A673 (cell line): ENCODE data around the gene PLSCR1.

Experiments
- EZH2 ChIP-seq: fragments of 200-600 bp; sonication (generic); IDR thresholded peaks from 2 replicates; pipeline ENCODE4 v1.6.1; 2017; ENCODE audit warnings: borderline replicate concordance, low read depth, mild to moderate bottlenecking, mixed read lengths, antibody characterized with exemption, low read length; ENCODE audit not compliant: poor library complexity, severe bottlenecking
- TF ChIP-seq, protein P1 (sequence below): fragments of 300-800, 200-600 bp; sonication (generic); conservative IDR thresholded peaks from 2 replicates; pipeline ENCODE4 v1.5.1; 2017; ENCODE audit warnings: low read depth, mild to moderate bottlenecking, antibody characterized with exemption, low read length, moderate library complexity, mixed read lengths

DNA sequence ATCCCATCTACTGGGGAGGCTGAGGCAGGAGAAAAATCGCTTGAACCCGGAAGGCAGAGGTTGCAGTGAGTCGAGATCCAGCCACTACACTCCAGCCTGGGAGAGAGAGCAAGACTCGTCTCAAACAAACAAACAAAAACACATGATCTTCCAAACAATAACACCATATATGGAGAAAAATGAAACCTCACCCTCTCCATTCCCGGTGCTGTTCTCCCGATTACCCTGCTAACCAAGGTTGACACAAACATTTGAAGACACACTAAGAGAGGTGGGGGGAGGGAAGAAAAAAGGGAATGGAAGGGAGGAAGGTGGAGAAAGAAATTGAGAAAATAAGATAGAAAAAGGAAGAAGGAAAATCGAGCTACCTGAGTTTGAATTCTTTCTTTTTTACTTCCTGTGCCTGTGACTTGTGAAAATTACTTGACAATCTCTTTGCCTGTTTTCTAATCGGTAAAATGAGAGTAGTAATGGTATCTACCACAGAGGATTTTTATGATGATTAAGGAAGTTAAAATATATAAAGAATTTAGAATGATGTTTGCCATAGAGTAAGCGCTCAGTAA is 73.9 kb downstream of the PLSCR1 start:
- TF ChIP-seq, protein P1, sequence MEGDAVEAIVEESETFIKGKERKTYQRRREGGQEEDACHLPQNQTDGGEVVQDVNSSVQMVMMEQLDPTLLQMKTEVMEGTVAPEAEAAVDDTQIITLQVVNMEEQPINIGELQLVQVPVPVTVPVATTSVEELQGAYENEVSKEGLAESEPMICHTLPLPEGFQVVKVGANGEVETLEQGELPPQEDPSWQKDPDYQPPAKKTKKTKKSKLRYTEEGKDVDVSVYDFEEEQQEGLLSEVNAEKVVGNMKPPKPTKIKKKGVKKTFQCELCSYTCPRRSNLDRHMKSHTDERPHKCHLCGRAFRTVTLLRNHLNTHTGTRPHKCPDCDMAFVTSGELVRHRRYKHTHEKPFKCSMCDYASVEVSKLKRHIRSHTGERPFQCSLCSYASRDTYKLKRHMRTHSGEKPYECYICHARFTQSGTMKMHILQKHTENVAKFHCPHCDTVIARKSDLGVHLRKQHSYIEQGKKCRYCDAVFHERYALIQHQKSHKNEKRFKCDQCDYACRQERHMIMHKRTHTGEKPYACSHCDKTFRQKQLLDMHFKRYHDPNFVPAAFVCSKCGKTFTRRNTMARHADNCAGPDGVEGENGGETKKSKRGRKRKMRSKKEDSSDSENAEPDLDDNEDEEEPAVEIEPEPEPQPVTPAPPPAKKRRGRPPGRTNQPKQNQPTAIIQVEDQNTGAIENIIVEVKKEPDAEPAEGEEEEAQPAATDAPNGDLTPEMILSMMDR: no peak
- no peak for TF ChIP-seq EZH2
